K562 (cell line): Measurements from ENCODE around the gene UTP4. TPM values are rescaled to one million over a fixed set of nuclear protein-coding genes. Genes with fewer than 3 reads are reported as not detected.

ENCODE experiments used
- ATAC-seq: fragments of 200-7000 bp; cut with Tn5 transposase; 3 replicates; pipeline ENCODE4 v1.9.1; 2020; ENCODE audit warnings: moderate library complexity
- BruUV-seq: library from RNA; stranded (reverse); fragments of 400-500 nt; replicated peaks from 2 replicates; lab custom pipeline; 2021; lab: Mats Ljungman, UMichigan
- CTCF ChIA-PET: fragments of 300-600 bp; formaldehyde crosslinking; extraction: SDS; loops from one replicate; lab custom pipeline; 2021; ENCODE audit warnings: low intra/inter-chr PET ratio; lab: Yijun Ruan, JAX
- POLR2A ChIA-PET: fragments of 300-600, 350-650 bp; sonication (Branson Sonifier 250); formaldehyde crosslinking; extraction: SDS; loops from one replicate; lab custom pipeline; 2021; ENCODE audit warnings: antibody characterized with exemption, inconsistent platforms; lab: Yijun Ruan, JAX
- DNase-seq, 4 experiments: peaks; one replicate each; pipeline versions ENCODE4 v3.0.0 to v3.0.0-alpha.2; 2011 to 2018; ENCODE audit warnings: low spot score in 3 of 4, mixed read lengths in 3 of 4; ENCODE audit errors: extremely low read depth in 1 of 4
- FAIRE-seq: peaks from 2 replicates; lab custom pipeline; 2011; peaks lifted over from hg19 to GRCh38; lab: Jason Lieb, UNC
- H2AFZ ChIP-seq: 2 replicates; pipeline ENCODE4 v1.6.0; 2011; ENCODE audit warnings: low read depth, low read length, control low read depth, inconsistent platforms
- H3K27ac ChIP-seq: fragments of 200-600 bp; 3 replicates; pipeline ENCODE4 v1.8.0; 2011; ENCODE audit warnings: low read depth, mild to moderate bottlenecking, control low read depth, inconsistent platforms, low read length, moderate library complexity, mixed read lengths; ENCODE audit errors: extremely low read depth
- H3K27me3 ChIP-seq, 2 experiments: fragments of 300-600 bp in 1 of 2; 2 replicates in 1 of 2; 3 replicates in 1 of 2; pipeline versions ENCODE4 v1.6.0 to v1.8.0; 2011; ENCODE audit warnings: inconsistent platforms in 2 of 2, low read length in 2 of 2, mild to moderate bottlenecking in 1 of 2, mixed read lengths in 1 of 2, moderate library complexity in 1 of 2; ENCODE audit not compliant: control insufficient read depth in 2 of 2, insufficient read depth in 2 of 2
- H3K36me3 ChIP-seq: fragments of 300-600 bp; 3 replicates; pipeline ENCODE4 v1.8.0; 2011; ENCODE audit warnings: mild to moderate bottlenecking, low read length, inconsistent platforms; ENCODE audit not compliant: control insufficient read depth, insufficient read depth
- H3K4me1 ChIP-seq, 2 experiments: fragments of 200-600 bp in 1 of 2; replicated peaks in 1 of 2; 2 replicates in 1 of 2; 3 replicates in 1 of 2; pipeline versions ENCODE4 v1.5.1 to v1.8.0; 2011; ENCODE audit warnings: inconsistent platforms in 2 of 2, low read length in 2 of 2, mild to moderate bottlenecking in 1 of 2, mixed read lengths in 1 of 2, moderate library complexity in 1 of 2; ENCODE audit not compliant: control insufficient read depth in 2 of 2, insufficient read depth in 2 of 2
- H3K4me2 ChIP-seq: 2 replicates; pipeline ENCODE4 v1.6.1; 2011; ENCODE audit warnings: low read length, control low read depth, inconsistent platforms, mixed read lengths; ENCODE audit not compliant: insufficient read depth
- H3K4me3 ChIP-seq: fragments of 200-600 bp; sonication (generic), shearing (Covaris generic); 2 replicates; pipeline ENCODE4 v1.5.1; 2016; ENCODE audit warnings: control low read depth, inconsistent platforms
- H3K79me2 ChIP-seq: fragments of 200-600 bp; 3 replicates; pipeline ENCODE4 v1.8.0; 2011; ENCODE audit warnings: low read length, inconsistent platforms; ENCODE audit not compliant: control insufficient read depth, insufficient read depth
- H3K9ac ChIP-seq, 2 experiments: 2 replicates each; pipeline versions ENCODE4 v1.6.0 to v1.6.1; 2011; ENCODE audit warnings: low read depth in 2 of 2, low read length in 2 of 2, control low read depth in 1 of 2, inconsistent platforms in 1 of 2, mild to moderate bottlenecking in 1 of 2, mixed read lengths in 1 of 2; ENCODE audit not compliant: insufficient read depth in 1 of 2
- H3K9me1 ChIP-seq: one replicate; pipeline ENCODE4 v1.6.0; 2011; ENCODE audit warnings: inconsistent platforms, mild to moderate bottlenecking, low read length, moderate library complexity; ENCODE audit not compliant: control insufficient read depth, insufficient read depth
- H3K9me3 ChIP-seq: replicated peaks from 2 replicates; pipeline ENCODE4 v1.5.1; 2011; ENCODE audit warnings: low read depth, low read length, inconsistent platforms; ENCODE audit not compliant: control insufficient read depth, insufficient read depth
- H4K20me1 ChIP-seq: replicated peaks from 2 replicates; pipeline ENCODE4 v1.6.1; 2011; ENCODE audit warnings: low read length, inconsistent platforms, mixed read lengths; ENCODE audit not compliant: control insufficient read depth, insufficient read depth
- HNRNPH1 ChIP-seq: fragments of 200-400 bp; formaldehyde crosslinking; optimal IDR thresholded peaks from 2 replicates; pipeline ENCODE3; 2017; ENCODE audit warnings: low read depth, mild to moderate bottlenecking, low read length, moderate library complexity
- RBM25 ChIP-seq: fragments of 200-400 bp; formaldehyde crosslinking; IDR thresholded peaks from 2 replicates; pipeline ENCODE4 v1.6.1; 2018; ENCODE audit warnings: low read length, low read depth, moderate library complexity; ENCODE audit not compliant: severe bottlenecking
- RERE ChIP-seq: sonication (generic); formaldehyde crosslinking; IDR thresholded peaks from 2 replicates; pipeline ENCODE4 v1.8.0; 2023; ENCODE audit warnings: missing genetic modification reagents, mild to moderate bottlenecking, borderline replicate concordance
- ZBTB34 ChIP-seq: fragments of 250-450 bp; sonication (Bioruptor Pico); IDR thresholded peaks from 2 replicates; pipeline ENCODE4 v1.8.0; 2021; ENCODE audit warnings: mild to moderate bottlenecking, moderate library complexity
- ZNF121 ChIP-seq: sonication (generic); formaldehyde crosslinking; conservative IDR thresholded peaks from 2 replicates; pipeline ENCODE4 v1.8.0; 2022; ENCODE audit warnings: missing genetic modification reagents
- WGBS: fragments of 100-300 bp; shearing (Covaris generic); methylation state at CpG from one replicate; pipeline ENCODE4 v1.1.6; 2016; ENCODE audit warnings: low coverage, mixed read lengths; ENCODE audit not compliant: insufficient coverage; ENCODE audit errors: missing lambda C conversion rate; 5-methylcytosine and 5-hydroxymethylcytosine counted together
- in situ Hi-C: fragments of 300-500 bp; cut with MboI; formaldehyde crosslinking; loops from 4 replicates; pipeline ENCODE4 v1.15.0; 2018; ENCODE audit warnings: inconsistent platforms, mixed read lengths
- intact Hi-C: fragments of 100-400 bp; cut with micrococcal nuclease; formaldehyde crosslinking; loops from 2 replicates; pipeline ENCODE4 v1.14.2; 2022
- polyA plus RNA-seq, 8 experiments: library from polyadenylated mRNA; depleted of rRNA in 4 of 8; stranded (reverse) in 5 of 8; unstranded in 3 of 8; fragments of >200 nt; fragmentation: Nextera tagmentation in 2 of 8; fragmentation: Illumina TruSeq in 1 of 8; extraction: Ambion mirVana in 2 of 8; extraction: Trizol in 1 of 8; gene quantifications; 2 replicates each; pipeline versions ENCODE4 v1.2.1 to v1.2.3, GENCODE V29; 2011 to 2014; ENCODE audit warnings: inconsistent platforms in 1 of 8, missing spikeins in 1 of 8
- total RNA-seq, 7 experiments: library from RNA; depleted of rRNA in 6 of 7; stranded (reverse); fragments of >200 nt in 6 of 7; fragmentation: Illumina TruSeq in 2 of 7; extraction: Trizol in 2 of 7; gene quantifications; 2 replicates each; pipeline versions ENCODE4 v1.2.1 to v1.2.3, GENCODE V29; 2011 to 2021; ENCODE audit warnings: low replicate concordance in 1 of 7

UTP4 gene
- total and polyA plus RNA-seq, 9 of the 15 experiments (the other 6 are each of a cell fraction or from before 2014, with no cell fraction given): 46.1 to 203 (median 145) TPM

- H3K4me1 ChIP-seq: peaks cover 13 to 19% of the 10 kb centered on the region in 2 experiments
Measured at GRCh38 chr16:69191136-69191535, 58.7 kb downstream of the UTP4 start.

More at GRCh38 chr16:69191136-69191535, 58.7 kb downstream of the UTP4 start:
- Histone ChIP-seq H3K4me2 (no peak overlapping the region), H3K9me1 (no peaks in the 10 kb centered on the region), H3K4me3 (no peak overlapping the region), H4K20me1 (no peaks in the 10 kb centered on the region; the same call in 1 of the 2 replicates), H3K36me3 (no peaks in the 10 kb centered on the region), H3K9ac (no peak overlapping the region), H3K27me3 (no peaks in the 10 kb centered on the region), H3K79me2 (peaks cover 13% of the 10 kb centered on the region), H3K9me3 (no peaks in the 10 kb centered on the region), H3K27ac (no peak overlapping the region), H2AFZ (no peak overlapping the region)
- no peak for ATAC-seq
- in situ Hi-C loops (no loop called here), intact Hi-C loops (no loop called here)
- no peak for DNase-seq
- no peak for TF ChIP-seq RERE (CRISPR knock-in tag)
- no peak for TF ChIP-seq ZBTB34 (CRISPR knock-in tag)
- no peak for TF ChIP-seq HNRNPH1
- peak; percentile 83 for TF ChIP-seq ZNF121
- TF ChIP-seq RBM25: peak; percentile 39
- ChIA-PET POLR2A (interaction anchor here (0.6 to 1.5 kb wide), 3 partner anchors 9 to 281 kb away, joined by 3 to 4 read pairs (median 3); no protein-coding TSS in a partner anchor), CTCF (no interaction called here)
- no TSS peak for BruUV-seq
- WGBS: 64% methylated on average over 2 of the region's 2 CpGs
- FAIRE-seq: no peak
